Body of pancreas (tissue), 4 donors: ENCODE results near the gene HSD17B3.

Experiments
- POLR2A ChIP-seq, 3 donors: fragments of 450-650 bp; IDR thresholded peaks; one replicate each; pipeline ENCODE4 v1.6.1; 2016; ENCODE audit warnings: antibody characterized with exemption in 3 of 3, mild to moderate bottlenecking in 2 of 3
- TF ChIP-seq, protein P1 (sequence below), 7 experiments: fragments of 450-650 bp in 4 of 7; fragments of 200-600 bp in 3 of 7; sonication (generic) in 3 of 7; IDR thresholded peaks; one replicate each; pipeline ENCODE4 v1.5.1; 2016 to 2019; ENCODE audit warnings: antibody characterized with exemption in 7 of 7

- TF ChIP-seq, protein P1, sequence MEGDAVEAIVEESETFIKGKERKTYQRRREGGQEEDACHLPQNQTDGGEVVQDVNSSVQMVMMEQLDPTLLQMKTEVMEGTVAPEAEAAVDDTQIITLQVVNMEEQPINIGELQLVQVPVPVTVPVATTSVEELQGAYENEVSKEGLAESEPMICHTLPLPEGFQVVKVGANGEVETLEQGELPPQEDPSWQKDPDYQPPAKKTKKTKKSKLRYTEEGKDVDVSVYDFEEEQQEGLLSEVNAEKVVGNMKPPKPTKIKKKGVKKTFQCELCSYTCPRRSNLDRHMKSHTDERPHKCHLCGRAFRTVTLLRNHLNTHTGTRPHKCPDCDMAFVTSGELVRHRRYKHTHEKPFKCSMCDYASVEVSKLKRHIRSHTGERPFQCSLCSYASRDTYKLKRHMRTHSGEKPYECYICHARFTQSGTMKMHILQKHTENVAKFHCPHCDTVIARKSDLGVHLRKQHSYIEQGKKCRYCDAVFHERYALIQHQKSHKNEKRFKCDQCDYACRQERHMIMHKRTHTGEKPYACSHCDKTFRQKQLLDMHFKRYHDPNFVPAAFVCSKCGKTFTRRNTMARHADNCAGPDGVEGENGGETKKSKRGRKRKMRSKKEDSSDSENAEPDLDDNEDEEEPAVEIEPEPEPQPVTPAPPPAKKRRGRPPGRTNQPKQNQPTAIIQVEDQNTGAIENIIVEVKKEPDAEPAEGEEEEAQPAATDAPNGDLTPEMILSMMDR (IDR thresholded peaks at IDR 0.05) = no peak
- TF ChIP-seq POLR2A (IDR thresholded peaks at IDR 0.05) = no peak
Observed at GRCh38 chr9:96193236-96193755, 108.7 kb downstream of the HSD17B3 start.
